ENCODE data around the gene ASPRV1. TPM values are rescaled to one million over a fixed set of nuclear protein-coding genes. Genes with fewer than 3 reads are reported as not detected.
"Not testable (repeated sequence)": the region's sequence is repeated elsewhere in the genome, so short reads cannot be mapped to it uniquely, and the experiment has no call there.

Gene ASPRV1
- polyA plus RNA-seq, 1 of the 3 experiments (the other 2 are of a cell fraction) = 0.20 TPM

DNA sequence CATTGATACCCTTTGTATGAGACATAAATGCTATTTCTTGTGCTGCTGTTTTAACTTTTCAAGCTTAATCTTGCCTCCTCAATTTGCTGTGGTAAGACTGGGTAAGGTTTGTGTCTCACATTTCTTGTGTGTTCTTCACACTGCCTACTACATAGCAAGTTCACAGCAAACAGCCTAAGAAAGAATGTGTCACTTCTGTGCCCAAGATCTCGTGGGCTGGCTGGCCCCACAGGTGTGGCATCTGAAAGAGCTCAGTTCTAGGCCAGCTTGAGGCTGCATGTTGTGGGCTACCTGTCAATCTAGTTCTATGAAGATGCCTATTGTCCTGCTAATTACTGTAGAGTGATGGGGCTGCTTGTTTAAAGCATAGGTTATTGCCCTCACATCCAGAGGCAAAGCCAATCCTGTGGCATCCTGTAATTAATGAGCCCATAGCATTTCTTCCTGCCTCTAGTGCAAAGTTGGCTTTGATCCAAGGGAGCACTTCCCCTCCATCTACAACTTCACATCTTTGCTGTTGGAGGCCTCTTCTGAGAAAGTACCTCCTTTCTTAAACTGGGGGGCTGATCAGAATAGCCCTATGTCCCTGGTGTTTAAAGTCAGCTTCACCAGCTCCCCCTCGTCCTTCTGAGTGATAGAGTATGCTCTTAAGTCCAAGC, 40.9 kb upstream of the ASPRV1 start:
- ChIA-PET CTCF (interaction anchor here (0.9 kb wide), 1 partner anchor 69 kb away, joined by 4 read pairs; no protein-coding TSS in a partner anchor), POLR2A (no interaction called here)
- TF ChIP-seq GABPA (IDR thresholded peaks at IDR 0.05; ENCODE audit: low read depth) (no peak), EP300 (IDR thresholded peaks at IDR 0.05; ENCODE audit: borderline replicate concordance in 1 of 2, low read depth in 1 of 2, low read length in 1 of 2) (no peak), ELF1 (IDR thresholded peaks at IDR 0.05) (no peak), JUND (IDR thresholded peaks at IDR 0.05) (no peak), SIN3A (IDR thresholded peaks at IDR 0.05; ENCODE audit: borderline replicate concordance, low read depth, low read length) (no peak)
- TF ChIP-seq, protein P1, sequence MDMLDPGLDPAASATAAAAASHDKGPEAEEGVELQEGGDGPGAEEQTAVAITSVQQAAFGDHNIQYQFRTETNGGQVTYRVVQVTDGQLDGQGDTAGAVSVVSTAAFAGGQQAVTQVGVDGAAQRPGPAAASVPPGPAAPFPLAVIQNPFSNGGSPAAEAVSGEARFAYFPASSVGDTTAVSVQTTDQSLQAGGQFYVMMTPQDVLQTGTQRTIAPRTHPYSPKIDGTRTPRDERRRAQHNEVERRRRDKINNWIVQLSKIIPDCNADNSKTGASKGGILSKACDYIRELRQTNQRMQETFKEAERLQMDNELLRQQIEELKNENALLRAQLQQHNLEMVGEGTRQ (IDR thresholded peaks at IDR 0.05; ENCODE audit: borderline replicate concordance, low read depth, low read length) = no peak

GRCh38 chr2:70000529-70000928, 39.1 kb upstream of the ASPRV1 start:
- POLR2A ChIA-PET = not testable (repeated sequence)
- 88% methylated on average over 6 of the region's 6 CpGs for WGBS (ENCODE audit: low lambda C conversion rate)

More for the DNA sequence above, 40.9 kb upstream of the ASPRV1 start:
- Histone ChIP-seq H3K4me3 (ENCODE audit: low read depth in 2 of 2, low read length in 1 of 2) (no peak overlapping the region), H3K9me3 (no peaks in the 10 kb centered on the region), H3K79me2 (ENCODE audit: insufficient read depth) (no peaks in the 10 kb centered on the region), H3K4me1 (ENCODE audit: control insufficient read depth in 1 of 2, insufficient read depth in 2 of 2, low read depth in 1 of 2, low read length in 1 of 2) (no peaks in the 10 kb centered on the region), H3F3A (replicated peaks; ENCODE audit: insufficient read depth) (peaks cover 2% of the 10 kb centered on the region), H3K9me2 (no peaks in the 10 kb centered on the region), H4K20me1 (ENCODE audit: insufficient read depth) (no peaks in the 10 kb centered on the region), H2AFZ (ENCODE audit: low read depth) (no peak overlapping the region), H3K27ac (ENCODE audit: low read depth in 2 of 2, low read length in 1 of 2) (no peak overlapping the region), H3K36me3 (replicated peaks in 1 of 2; ENCODE audit: control insufficient read depth in 1 of 2, insufficient read depth in 2 of 2, low read length in 1 of 2) (no peaks in the 10 kb centered on the region), H3K4me2 (no peak overlapping the region), H3K27me3 (ENCODE audit: insufficient read depth) (no peaks in the 10 kb centered on the region), H3K9ac (no peak overlapping the region)
- 74% methylated on average over 2 of the region's 2 CpGs for whole genome bisulfite sequencing (ENCODE audit: low lambda C conversion rate)
- DNase-seq = no peak

DNA sequence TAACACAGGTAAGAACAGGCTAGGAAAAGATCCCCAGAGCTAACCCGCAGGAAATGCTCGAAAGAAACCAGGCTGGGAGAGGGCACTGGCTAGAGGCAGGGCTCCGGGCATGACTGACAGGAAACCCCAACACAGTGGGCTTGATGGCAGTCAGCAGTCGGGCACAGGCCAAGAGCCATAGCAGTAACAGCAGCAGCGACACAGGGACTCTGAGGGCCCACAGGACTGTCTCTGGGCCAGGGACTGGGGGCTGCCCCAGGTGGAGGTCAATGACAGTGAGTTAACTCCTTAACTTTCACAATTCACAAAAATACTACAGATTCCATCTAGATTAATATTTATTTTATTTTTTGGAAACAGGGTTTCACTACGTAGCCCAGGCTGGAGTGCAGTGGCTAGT, 37.3 kb upstream of the ASPRV1 start:
- Histone ChIP-seq H3K9me2 (no peaks in the 10 kb centered on the region), H3K4me3 (ENCODE audit: low read depth in 2 of 2, low read length in 1 of 2) (no peak overlapping the region), H3F3A (replicated peaks; ENCODE audit: insufficient read depth) (peaks cover 2% of the 10 kb centered on the region), H4K20me1 (ENCODE audit: insufficient read depth) (no peaks in the 10 kb centered on the region), H3K27me3 (ENCODE audit: insufficient read depth) (no peaks in the 10 kb centered on the region), H3K79me2 (ENCODE audit: insufficient read depth) (no peaks in the 10 kb centered on the region), H3K36me3 (replicated peaks in 1 of 2; ENCODE audit: control insufficient read depth in 1 of 2, insufficient read depth in 2 of 2, low read length in 1 of 2) (no peaks in the 10 kb centered on the region), H3K27ac (ENCODE audit: low read depth in 2 of 2, low read length in 1 of 2) (no peak overlapping the region), H3K9me3 (no peaks in the 10 kb centered on the region), H2AFZ (ENCODE audit: low read depth) (no peak overlapping the region), H3K4me2 (no peak overlapping the region), H3K9ac (no peak overlapping the region), H3K4me1 (ENCODE audit: control insufficient read depth in 1 of 2, insufficient read depth in 2 of 2, low read depth in 1 of 2, low read length in 1 of 2) (no peaks in the 10 kb centered on the region)
- 98% methylated on average over 5 of the region's 6 CpGs for WGBS (ENCODE audit: low lambda C conversion rate)
- CTCF ChIA-PET = interaction anchor here (0.6 kb wide), 1 partner anchor 12 kb away, joined by 3 read pairs; no protein-coding TSS in a partner anchor
- no peak for DNase-seq
- TF ChIP-seq SMC3 (IDR thresholded peaks at IDR 0.05; ENCODE audit: low read depth, low read length) (no peak), FOXM1 (IDR thresholded peaks at IDR 0.05; ENCODE audit: low read depth) (no peak), IRF3 (IDR thresholded peaks at IDR 0.05; ENCODE audit: low read depth, low read length) (no peak), GABPA (IDR thresholded peaks at IDR 0.05; ENCODE audit: low read depth) (no peak), TAF1 (IDR thresholded peaks at IDR 0.05; ENCODE audit: borderline replicate concordance, low read depth, low read length) (no peak), POLR2AphosphoS5 (IDR thresholded peaks at IDR 0.05; ENCODE audit: low read depth, low read length) (no peak), SIN3A (IDR thresholded peaks at IDR 0.05; ENCODE audit: borderline replicate concordance, low read depth, low read length) (no peak)
- POLR2A ChIA-PET = no interaction called here

More at GRCh38 chr2:70000529-70000928, 39.1 kb upstream of the ASPRV1 start:
- H3K27me3 ChIP-seq (ENCODE audit: insufficient read depth); H2AFZ ChIP-seq (ENCODE audit: low read depth); H3K9ac ChIP-seq; H4K20me1 ChIP-seq (ENCODE audit: insufficient read depth); CTCF ChIA-PET; H3K4me1 ChIP-seq (ENCODE audit: control insufficient read depth in 1 of 2, insufficient read depth in 2 of 2, low read depth in 1 of 2, low read length in 1 of 2); H3K27ac ChIP-seq (ENCODE audit: low read depth in 2 of 2, low read length in 1 of 2); H3K79me2 ChIP-seq (ENCODE audit: insufficient read depth); H3K4me3 ChIP-seq (ENCODE audit: low read depth in 2 of 2, low read length in 1 of 2); H3K4me2 ChIP-seq; H3K36me3 ChIP-seq (replicated peaks in 1 of 2; ENCODE audit: control insufficient read depth in 1 of 2, insufficient read depth in 2 of 2, low read length in 1 of 2); H3K9me2 ChIP-seq; H3K9me3 ChIP-seq; H3F3A ChIP-seq (replicated peaks; ENCODE audit: insufficient read depth); DNase-seq: not testable (repeated sequence)
